ENCODE measurements around the gene PFKP. TPM values are rescaled to one million over a fixed set of nuclear protein-coding genes. Genes with fewer than 3 reads are reported as not detected.
A peak's percentile ranks its signal among the peaks of the same experiment; 100 is the strongest.

The PFKP gene
- total RNA-seq, 1 donor from 2014 or later: 361 TPM

DNA sequence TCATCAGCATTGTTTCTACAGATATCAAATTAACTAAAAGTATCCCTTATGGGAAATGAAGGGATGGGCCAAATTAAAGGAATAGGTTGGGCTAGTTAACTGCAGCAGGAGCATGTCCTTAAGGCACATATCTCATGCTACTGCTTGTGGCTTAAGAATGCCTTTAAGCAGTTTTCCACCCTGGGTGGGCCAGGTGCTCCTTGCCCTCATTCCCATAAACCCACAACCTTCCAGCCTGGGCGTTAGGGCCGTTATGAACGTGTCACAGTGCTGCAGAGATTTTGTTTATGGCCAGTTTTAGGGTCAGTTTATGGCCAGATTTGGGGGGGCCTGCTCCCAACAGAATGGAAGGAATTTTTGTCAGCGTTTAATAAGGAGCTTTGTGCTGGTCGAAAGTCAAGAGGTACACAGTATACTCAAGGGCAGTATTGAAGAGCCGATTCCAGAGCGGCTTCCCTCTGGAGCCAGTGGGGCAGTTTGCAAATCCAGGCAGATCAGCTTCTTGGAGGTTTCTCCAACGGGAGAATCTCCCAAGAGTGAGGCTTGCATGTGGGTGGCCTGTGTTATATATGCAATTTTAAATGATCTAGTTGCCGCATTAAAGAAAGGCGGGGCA, 7.7 kb downstream of the PFKP start:
- DNase-seq (ENCODE audit: low read depth) (no peak), FAIRE-seq (no peak)
- peaks cover 9% of the 10 kb centered on the region for H3K36me3 ChIP-seq (ENCODE audit: insufficient read depth, low read length)
- no peak overlapping the region for H3K27ac ChIP-seq (ENCODE audit: low read depth, low read length)
- no peak overlapping the region for H3K4me3 ChIP-seq (ENCODE audit: insufficient read depth, low read depth, low read length)
- H3K4me3 Mint-ChIP-seq (ENCODE audit: unreplicated experiment): peak overlapping the region; percentile 29
- peaks cover 63% of the 10 kb centered on the region for H3K4me1 Mint-ChIP-seq (ENCODE audit: low read depth, unreplicated experiment)
- no peaks in the 10 kb centered on the region for H3K27me3 ChIP-seq (ENCODE audit: insufficient read depth, low read length)
- no peak overlapping the region for H3K4me2 ChIP-seq (ENCODE audit: low read length)
- no peak overlapping the region for H3K27ac Mint-ChIP-seq (ENCODE audit: unreplicated experiment)
- peaks cover 2% of the 10 kb centered on the region for H3K9me3 Mint-ChIP-seq (ENCODE audit: unreplicated experiment)
- H3K36me3 Mint-ChIP-seq (ENCODE audit: low read depth, unreplicated experiment): peaks cover 18% of the 10 kb centered on the region
- H3K9ac ChIP-seq (ENCODE audit: low read length): no peak overlapping the region
- peaks cover 64% of the 10 kb centered on the region for H4K20me1 ChIP-seq (ENCODE audit: insufficient read depth, low read length)
- H2AFZ ChIP-seq (ENCODE audit: low read depth, low read length): no peak overlapping the region
- H3K4me1 ChIP-seq (ENCODE audit: insufficient read depth, low read length): peaks cover 24% of the 10 kb centered on the region
- H3K9me3 ChIP-seq (ENCODE audit: insufficient read depth, low read depth, low read length): no peaks in the 10 kb centered on the region
- TF ChIP-seq EZH2 (IDR thresholded peaks at IDR 0.05; ENCODE audit: insufficient read depth, low read length): no peak
- TF ChIP-seq, protein P1, sequence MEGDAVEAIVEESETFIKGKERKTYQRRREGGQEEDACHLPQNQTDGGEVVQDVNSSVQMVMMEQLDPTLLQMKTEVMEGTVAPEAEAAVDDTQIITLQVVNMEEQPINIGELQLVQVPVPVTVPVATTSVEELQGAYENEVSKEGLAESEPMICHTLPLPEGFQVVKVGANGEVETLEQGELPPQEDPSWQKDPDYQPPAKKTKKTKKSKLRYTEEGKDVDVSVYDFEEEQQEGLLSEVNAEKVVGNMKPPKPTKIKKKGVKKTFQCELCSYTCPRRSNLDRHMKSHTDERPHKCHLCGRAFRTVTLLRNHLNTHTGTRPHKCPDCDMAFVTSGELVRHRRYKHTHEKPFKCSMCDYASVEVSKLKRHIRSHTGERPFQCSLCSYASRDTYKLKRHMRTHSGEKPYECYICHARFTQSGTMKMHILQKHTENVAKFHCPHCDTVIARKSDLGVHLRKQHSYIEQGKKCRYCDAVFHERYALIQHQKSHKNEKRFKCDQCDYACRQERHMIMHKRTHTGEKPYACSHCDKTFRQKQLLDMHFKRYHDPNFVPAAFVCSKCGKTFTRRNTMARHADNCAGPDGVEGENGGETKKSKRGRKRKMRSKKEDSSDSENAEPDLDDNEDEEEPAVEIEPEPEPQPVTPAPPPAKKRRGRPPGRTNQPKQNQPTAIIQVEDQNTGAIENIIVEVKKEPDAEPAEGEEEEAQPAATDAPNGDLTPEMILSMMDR (IDR thresholded peaks at IDR 0.05; ENCODE audit: insufficient read depth, low read depth, low read length): no peak
- no peaks in the 10 kb centered on the region for H3K27me3 Mint-ChIP-seq (ENCODE audit: low read depth, unreplicated experiment)
- peaks cover 95% of the 10 kb centered on the region for H3K79me2 ChIP-seq (ENCODE audit: insufficient read depth, low read length)

DNA sequence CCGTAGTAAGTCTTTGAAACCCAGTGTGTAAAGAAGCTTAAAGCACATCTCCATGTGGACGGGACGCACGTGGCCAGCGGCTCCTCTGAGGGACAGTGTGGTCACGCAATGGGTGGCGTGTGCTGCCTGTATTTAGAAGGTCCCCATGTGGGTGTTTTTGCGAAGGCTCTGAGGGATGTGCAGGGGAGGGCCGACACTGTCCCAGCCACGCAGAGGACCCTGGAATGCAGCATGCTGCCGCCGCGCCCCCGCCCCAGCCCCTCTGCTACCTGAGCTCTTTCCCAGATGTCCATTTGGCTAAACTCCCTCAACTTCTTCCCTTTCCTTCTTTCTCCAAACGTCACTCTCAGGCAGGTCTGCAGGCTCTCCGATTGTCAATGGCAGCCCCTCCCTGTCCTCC, 8.8 kb downstream of the PFKP start:
- H3K4me1 ChIP-seq (ENCODE audit: insufficient read depth, low read length): peaks cover 20% of the 10 kb centered on the region

DNA sequence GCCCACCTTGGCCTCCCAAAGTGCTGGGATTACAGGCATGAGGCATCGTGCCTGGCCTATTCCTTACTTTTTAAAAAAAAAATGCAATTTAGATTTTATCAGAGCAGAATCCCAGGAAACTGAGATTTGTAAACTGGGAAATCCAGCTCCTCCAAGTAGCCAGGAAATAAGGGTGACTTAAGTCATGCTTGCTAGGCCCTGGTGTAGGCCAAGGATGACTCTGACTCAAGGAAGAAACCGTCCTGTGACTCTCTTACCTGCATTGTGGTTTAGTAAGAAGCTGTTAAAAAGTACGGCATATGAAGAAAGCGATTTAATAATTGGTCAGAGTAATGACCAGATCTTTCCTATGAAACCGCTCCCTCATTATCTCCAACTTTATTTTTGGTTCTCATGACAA, 10.2 kb downstream of the PFKP start:
- no peaks in the 10 kb centered on the region for H3K27me3 ChIP-seq (ENCODE audit: insufficient read depth, low read length)
- H3K36me3 ChIP-seq (ENCODE audit: insufficient read depth, low read length): peaks cover 10% of the 10 kb centered on the region
- H3K9me3 Mint-ChIP-seq (ENCODE audit: unreplicated experiment): peaks cover 2% of the 10 kb centered on the region
- H3K4me2 ChIP-seq (ENCODE audit: low read length): no peak overlapping the region
- H3K9ac ChIP-seq (ENCODE audit: low read length): no peak overlapping the region
- no peak for TF ChIP-seq EZH2 (IDR thresholded peaks at IDR 0.05; ENCODE audit: insufficient read depth, low read length)
- TF ChIP-seq, protein P1 (IDR thresholded peaks at IDR 0.05; ENCODE audit: insufficient read depth, low read depth, low read length): no peak
- peaks cover 11% of the 10 kb centered on the region for H3K4me1 ChIP-seq (ENCODE audit: insufficient read depth, low read length)
- no peak overlapping the region for H3K4me3 ChIP-seq (ENCODE audit: insufficient read depth, low read depth, low read length)
- peaks cover 93% of the 10 kb centered on the region for H3K79me2 ChIP-seq (ENCODE audit: insufficient read depth, low read length)
- H3K27ac Mint-ChIP-seq (ENCODE audit: unreplicated experiment): no peak overlapping the region
- no peak for FAIRE-seq
- H4K20me1 ChIP-seq (ENCODE audit: insufficient read depth, low read length): peaks cover 69% of the 10 kb centered on the region
- H3K27ac ChIP-seq (ENCODE audit: low read depth, low read length): no peak overlapping the region
- H2AFZ ChIP-seq (ENCODE audit: low read depth, low read length): no peak overlapping the region
- H3K4me1 Mint-ChIP-seq (ENCODE audit: low read depth, unreplicated experiment): peaks cover 43% of the 10 kb centered on the region
- peaks cover 18% of the 10 kb centered on the region for H3K36me3 Mint-ChIP-seq (ENCODE audit: low read depth, unreplicated experiment)
- no peak for DNase-seq (ENCODE audit: low read depth)
- H3K9me3 ChIP-seq (ENCODE audit: insufficient read depth, low read depth, low read length): no peaks in the 10 kb centered on the region
- H3K4me3 Mint-ChIP-seq (ENCODE audit: unreplicated experiment): no peak overlapping the region
- no peaks in the 10 kb centered on the region for H3K27me3 Mint-ChIP-seq (ENCODE audit: low read depth, unreplicated experiment)

More for the DNA sequence above, 8.8 kb downstream of the PFKP start:
- Mint-ChIP-seq H3K4me1 (ENCODE audit: low read depth, unreplicated experiment) (peaks cover 57% of the 10 kb centered on the region), H3K27me3 (ENCODE audit: low read depth, unreplicated experiment) (no peaks in the 10 kb centered on the region), H3K36me3 (ENCODE audit: low read depth, unreplicated experiment) (peaks cover 18% of the 10 kb centered on the region), H3K27ac (ENCODE audit: unreplicated experiment) (no peak overlapping the region), H3K9me3 (ENCODE audit: unreplicated experiment) (peaks cover 2% of the 10 kb centered on the region), H3K4me3 (ENCODE audit: unreplicated experiment) (no peak overlapping the region)
- Histone ChIP-seq H3K9me3 (ENCODE audit: insufficient read depth, low read depth, low read length) (no peaks in the 10 kb centered on the region), H3K4me2 (ENCODE audit: low read length) (no peak overlapping the region), H3K79me2 (ENCODE audit: insufficient read depth, low read length) (peaks cover 93% of the 10 kb centered on the region), H3K4me3 (ENCODE audit: insufficient read depth, low read depth, low read length) (no peak overlapping the region), H3K27me3 (ENCODE audit: insufficient read depth, low read length) (no peaks in the 10 kb centered on the region), H3K9ac (ENCODE audit: low read length) (no peak overlapping the region), H4K20me1 (ENCODE audit: insufficient read depth, low read length) (peaks cover 66% of the 10 kb centered on the region), H2AFZ (ENCODE audit: low read depth, low read length) (no peak overlapping the region), H3K27ac (ENCODE audit: low read depth, low read length) (no peak overlapping the region), H3K36me3 (ENCODE audit: insufficient read depth, low read length) (peaks cover 14% of the 10 kb centered on the region)
- FAIRE-seq (no peak), DNase-seq (ENCODE audit: low read depth) (no peak)
- TF ChIP-seq, protein P1 (IDR thresholded peaks at IDR 0.05; ENCODE audit: insufficient read depth, low read depth, low read length): no peak
- no peak for TF ChIP-seq EZH2 (IDR thresholded peaks at IDR 0.05; ENCODE audit: insufficient read depth, low read length)

All from astrocyte (in vitro differentiated cells and primary cell).